AG04450 (cell line): ENCODE results near the gene GCHFR. TPM values are rescaled to one million over a fixed set of nuclear protein-coding genes. Genes with fewer than 3 reads are reported as not detected.

ENCODE experiments used
- CTCF ChIA-PET: fragments of 300-600, 350-600 bp; formaldehyde crosslinking; extraction: SDS; loops from one replicate; lab custom pipeline; 2022; ENCODE audit warnings: antibody characterized with exemption, inconsistent platforms; lab: Charles Lee
- POLR2A ChIA-PET: fragments of 350-600 bp; formaldehyde crosslinking; extraction: SDS; loops from one replicate; lab custom pipeline; 2021; ENCODE audit warnings: antibody characterized with exemption, inconsistent platforms; lab: Yijun Ruan, JAX
- DNase-seq: peaks from one replicate; pipeline ENCODE4 v3.0.0-alpha.2; 2011; ENCODE audit warnings: low read depth, low spot score
- H3K27ac ChIP-seq: one replicate; pipeline ENCODE4 v1.5.1; 2012; ENCODE audit warnings: low read depth, low read length, control low read depth
- H3K27me3 ChIP-seq: one replicate; pipeline ENCODE4 v1.6.0; 2012; ENCODE audit warnings: low read length; ENCODE audit not compliant: control insufficient read depth, insufficient read depth
- H3K4me3 ChIP-seq: 2 replicates; pipeline ENCODE4 v1.5.1; 2011; ENCODE audit warnings: mild to moderate bottlenecking, low read depth, low read length, control low read depth
- H3K9me3 ChIP-seq: 2 replicates; pipeline ENCODE4 v1.5.1; 2012; ENCODE audit warnings: low read length; ENCODE audit not compliant: control insufficient read depth, insufficient read depth
- CTCF ChIP-seq: IDR thresholded peaks from 2 replicates; pipeline ENCODE4 v1.5.1; 2011; ENCODE audit warnings: low read depth, low read length, control low read depth, inconsistent platforms
- polyA plus RNA-seq: library from polyadenylated mRNA; depleted of rRNA; stranded (reverse); fragments of >200 nt; gene quantifications from 2 replicates; pipeline ENCODE4 v1.2.3, GENCODE V29; 2011

Gene GCHFR
- polyA plus RNA-seq, 1 experiment = 4.2 TPM

- Histone ChIP-seq H3K9me3 (no peaks in the 10 kb centered on the region; the same call in 1 of the 2 replicates), H3K4me3 (peak overlapping the region; percentile 98), H3K27me3 (no peaks in the 10 kb centered on the region), H3K27ac (no peak overlapping the region)
- CTCF ChIA-PET = no interaction called here
- DNase-seq = no peak
- no peak for TF ChIP-seq CTCF
- POLR2A ChIA-PET = interaction anchor here (0.8 to 1.4 kb wide), 2 partner anchors 9 to 557 kb away, joined by 3 to 4 read pairs; no protein-coding TSS in a partner anchor
Measured at GRCh38 chr15:40806672-40807027, 42.8 kb downstream of the GCHFR start.

GRCh38 chr15:40807028-40807887 is 43.4 kb downstream of the GCHFR start, which contains the start of the genes DNAJC17 and ZFYVE19:
DNAJC17 (minus strand) TSS chr15:40807473; CDS start chr15:40807446, 27 bp downstream.
ZFYVE19 (plus strand) TSS chr15:40807089; CDS start chr15:40807590, 501 bp downstream.
- H3K9me3 ChIP-seq = no peaks in the 10 kb centered on the region; the same call in 1 of the 2 replicates
- H3K4me3 ChIP-seq = peak within 1 kb of the TSS; percentile 98
- CTCF ChIA-PET = no interaction called here
- peak; percentile 91 for DNase-seq
- POLR2A ChIA-PET = interaction anchor here (0.8 to 1.4 kb wide), 2 partner anchors 8 to 556 kb away, joined by 3 to 4 read pairs; no protein-coding TSS in a partner anchor
- peak within 1 kb of the TSS; percentile 57 for H3K27ac ChIP-seq
- H3K27me3 ChIP-seq = no peaks in the 10 kb centered on the region
- no peak for TF ChIP-seq CTCF

GRCh38 chr15:40807888-40808461 is 44.1 kb downstream of the GCHFR start:
- H3K27ac ChIP-seq = no peak overlapping the region
- peak overlapping the region; percentile 98 for H3K4me3 ChIP-seq
- no peak for DNase-seq
- H3K9me3 ChIP-seq = no peaks in the 10 kb centered on the region; the same call in 1 of the 2 replicates
- H3K27me3 ChIP-seq = no peaks in the 10 kb centered on the region
- TF ChIP-seq CTCF = no peak
- CTCF ChIA-PET = interaction anchor here (0.6 kb wide), 1 partner anchor 59 kb away, joined by 3 read pairs; no protein-coding TSS in a partner anchor
- POLR2A ChIA-PET = no interaction called here

- TF ChIP-seq CTCF = no peak
- Histone ChIP-seq H3K4me3 (no peak overlapping the region), H3K27me3 (no peaks in the 10 kb centered on the region), H3K9me3 (no peaks in the 10 kb centered on the region; the same call in 1 of the 2 replicates), H3K27ac (no peak overlapping the region)
- ChIA-PET POLR2A (no interaction called here), CTCF (no interaction called here)
- no peak for DNase-seq
Measured at GRCh38 chr15:40808861-40809450, 45.1 kb downstream of the GCHFR start.
